ENCODE measurements around the gene GRB2. TPM values are rescaled to one million over a fixed set of nuclear protein-coding genes. Genes with fewer than 3 reads are reported as not detected.

The GRB2 gene
- total RNA-seq = 64.8 and 103 TPM in 2 replicates

GRCh38 chr17:75405365-75406221 is at the start of gene GRB2:
Gene GRB2 (minus strand): TSS chr17:75405678. CDS start chr17:75393628, 12,050 bp downstream.

GRCh38 chr17:75289115-75289831 is 116.2 kb downstream of the GRB2 start, which contains the start of gene SLC25A19:
Gene SLC25A19 (minus strand): TSS chr17:75289433. CDS start chr17:75286764, 2,669 bp downstream.

GRCh38 chr17:75270966-75271232 is 134.6 kb downstream of the GRB2 start, which contains the start of gene MIF4GD:
Gene MIF4GD (minus strand): TSS chr17:75271231. CDS start chr17:75270195, 1,036 bp downstream.

Small RNA genes within 50 kb of the gene (small RNA-seq; reads per million reads assigned to genes)
- gene MIR3678 (ENCODE audit: low replicate concordance) = not detected
- gene RF00019 (ENCODE audit: low replicate concordance) = not detected
- gene RNU6-938P (ENCODE audit: low replicate concordance) = not detected

Other genes starting within 250 kb of the GRB2 start
- gene SUMO2, start 222.7 kb downstream of the GRB2 start, total RNA-seq = 66.3 and 95.6 TPM in 2 replicates
- 16.6 and 55.3 TPM in 2 replicates for gene NUP85, start 200.0 kb downstream of the GRB2 start, total RNA-seq
- 19.7 and 23.0 TPM in 2 replicates for gene GGA3, start 144.1 kb downstream of the GRB2 start, total RNA-seq
- 61.8 and 70.5 TPM in 2 replicates for gene MRPS7, start 143.8 kb downstream of the GRB2 start, total RNA-seq
- 5.6 and 9.2 TPM in 2 replicates for gene MIF4GD, start 134.4 kb downstream of the GRB2 start, total RNA-seq
- 4.4 and 10.2 TPM in 2 replicates for gene SLC25A19, start 116.2 kb downstream of the GRB2 start, total RNA-seq
- 35.1 and 58.4 TPM in 2 replicates for gene TMEM94, start 51.0 kb upstream of the GRB2 start, total RNA-seq
- 8.5 and 11.6 TPM in 2 replicates for gene CASKIN2, start 109.9 kb upstream of the GRB2 start, total RNA-seq
- 9.6 and 12.7 TPM in 2 replicates for gene TSEN54, start 110.8 kb upstream of the GRB2 start, total RNA-seq
- 0.57 and 1.8 TPM in 2 replicates for gene LLGL2, start 120.0 kb upstream of the GRB2 start, total RNA-seq
- 0.57 and 1.3 TPM in 2 replicates for gene MYO15B, start 182.1 kb upstream of the GRB2 start, total RNA-seq
- not detected in 2 replicates for gene SMIM5, start 227.8 kb upstream of the GRB2 start, total RNA-seq

All from placental pericyte (primary cell).